Measurements from ENCODE around the gene COL4A1. TPM values are rescaled to one million over a fixed set of nuclear protein-coding genes. Genes with fewer than 3 reads are reported as not detected.

Gene COL4A1
- total RNA-seq, 3 donors from 2014 or later, result 118 to 1,008 (median 370) TPM

DNA sequence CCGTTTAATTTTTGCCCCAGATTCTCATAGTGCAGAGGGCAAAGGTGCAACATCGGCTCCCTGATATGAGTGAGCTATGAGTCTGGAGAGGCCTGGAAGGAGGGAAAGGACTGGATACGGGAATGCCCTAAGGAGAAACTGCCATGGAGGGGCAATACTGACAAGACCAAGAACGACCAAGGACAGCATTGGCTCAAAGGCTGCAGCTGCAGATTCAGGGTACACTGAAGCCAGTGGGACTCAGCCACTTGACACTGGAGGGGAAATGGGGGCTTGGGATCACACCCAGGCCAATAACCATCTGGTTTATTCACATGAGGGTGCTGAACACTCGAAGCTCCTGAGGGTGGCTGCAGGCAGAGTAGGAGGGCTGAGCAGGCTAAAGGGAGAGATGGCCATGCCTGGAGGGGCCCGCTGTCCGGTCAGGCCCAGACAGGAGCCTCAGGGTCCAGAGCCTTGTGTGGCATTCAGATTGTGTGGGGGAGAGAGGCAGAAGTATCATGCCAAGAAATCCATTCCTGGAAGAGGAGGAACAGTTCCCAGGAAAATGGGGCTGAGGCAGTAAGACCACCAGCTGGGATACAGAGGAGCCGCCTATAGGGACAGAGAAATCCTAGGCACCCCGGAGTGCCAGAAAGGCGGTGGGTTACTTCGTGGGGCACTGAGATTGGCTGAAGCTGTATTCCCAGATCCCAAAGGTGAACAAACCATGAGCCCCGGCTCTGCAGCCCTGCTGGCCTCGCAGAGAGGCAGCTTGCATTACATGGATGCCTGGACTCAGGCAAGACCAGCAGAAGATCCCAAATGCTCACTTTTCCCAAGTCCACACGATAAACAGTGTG, 20.7 kb downstream of the COL4A1 start:
- no peaks in the 10 kb centered on the region for H3K9me3 ChIP-seq
- intact Hi-C loops (cut with DNase I; ENCODE audit: low total_unique reads), result no loop called here
- TF ChIP-seq POLR2A (IDR thresholded peaks at IDR 0.05) (no peak), POLR2AphosphoS5 (IDR thresholded peaks at IDR 0.05) (no peak)
- TF ChIP-seq, protein P1, sequence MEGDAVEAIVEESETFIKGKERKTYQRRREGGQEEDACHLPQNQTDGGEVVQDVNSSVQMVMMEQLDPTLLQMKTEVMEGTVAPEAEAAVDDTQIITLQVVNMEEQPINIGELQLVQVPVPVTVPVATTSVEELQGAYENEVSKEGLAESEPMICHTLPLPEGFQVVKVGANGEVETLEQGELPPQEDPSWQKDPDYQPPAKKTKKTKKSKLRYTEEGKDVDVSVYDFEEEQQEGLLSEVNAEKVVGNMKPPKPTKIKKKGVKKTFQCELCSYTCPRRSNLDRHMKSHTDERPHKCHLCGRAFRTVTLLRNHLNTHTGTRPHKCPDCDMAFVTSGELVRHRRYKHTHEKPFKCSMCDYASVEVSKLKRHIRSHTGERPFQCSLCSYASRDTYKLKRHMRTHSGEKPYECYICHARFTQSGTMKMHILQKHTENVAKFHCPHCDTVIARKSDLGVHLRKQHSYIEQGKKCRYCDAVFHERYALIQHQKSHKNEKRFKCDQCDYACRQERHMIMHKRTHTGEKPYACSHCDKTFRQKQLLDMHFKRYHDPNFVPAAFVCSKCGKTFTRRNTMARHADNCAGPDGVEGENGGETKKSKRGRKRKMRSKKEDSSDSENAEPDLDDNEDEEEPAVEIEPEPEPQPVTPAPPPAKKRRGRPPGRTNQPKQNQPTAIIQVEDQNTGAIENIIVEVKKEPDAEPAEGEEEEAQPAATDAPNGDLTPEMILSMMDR (IDR thresholded peaks at IDR 0.05), result no peak
- no peak overlapping the region for H3K4me3 ChIP-seq
- H3K4me1 ChIP-seq, result no peaks in the 10 kb centered on the region
- H3K27ac ChIP-seq, result no peak overlapping the region
- no peaks in the 10 kb centered on the region for H3K27me3 ChIP-seq
- no peak for DNase-seq (ENCODE audit: low spot score in 2 of 2)
- H3K36me3 ChIP-seq, result no peaks in the 10 kb centered on the region

DNA sequence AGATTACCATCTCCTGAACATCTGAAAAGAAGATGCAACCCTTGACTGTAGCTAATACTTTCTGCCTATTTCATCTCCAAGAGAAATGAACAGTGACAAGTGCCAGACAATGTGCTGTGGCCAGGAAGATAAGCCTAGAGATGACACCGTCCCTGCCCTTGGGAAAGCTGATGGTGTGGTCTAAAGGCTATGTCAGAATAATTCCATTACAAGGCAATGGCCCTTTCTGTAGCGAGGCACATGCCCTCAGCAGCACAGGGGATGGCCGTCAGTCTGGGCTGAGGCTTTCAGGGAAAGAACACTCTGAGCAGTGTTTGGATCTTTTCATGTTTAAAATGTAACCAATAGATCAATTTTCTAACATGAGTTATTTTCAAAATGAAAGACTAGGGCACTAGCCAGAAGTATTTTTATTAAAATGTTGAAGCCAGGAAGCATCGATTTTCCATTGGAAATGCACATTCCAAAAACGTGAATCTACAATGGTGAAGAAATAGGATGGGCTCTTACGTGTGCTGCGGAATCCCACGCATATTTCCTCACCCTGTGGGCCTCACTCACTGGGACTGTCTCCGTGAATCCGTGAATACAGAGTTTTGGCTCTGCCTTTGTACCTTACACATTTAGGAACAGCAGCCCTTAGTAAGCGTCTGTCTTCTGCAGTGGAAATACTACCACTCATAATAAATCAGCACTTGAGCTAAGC, 22.0 kb downstream of the COL4A1 start:
- no peaks in the 10 kb centered on the region for H3K27me3 ChIP-seq
- H3K27ac ChIP-seq, result peak overlapping the region in 1 of 2 donors; percentile 28
- intact Hi-C loops (cut with DNase I; ENCODE audit: low total_unique reads), result no loop called here
- H3K4me1 ChIP-seq, result no peaks in the 10 kb centered on the region
- H3K36me3 ChIP-seq, result no peaks in the 10 kb centered on the region
- DNase-seq (ENCODE audit: low spot score in 2 of 2), result no peak
- H3K4me3 ChIP-seq, result no peak overlapping the region
- no peaks in the 10 kb centered on the region for H3K9me3 ChIP-seq
- TF ChIP-seq, protein P1 (IDR thresholded peaks at IDR 0.05), result no peak
- TF ChIP-seq POLR2A (IDR thresholded peaks at IDR 0.05) (no peak), POLR2AphosphoS5 (IDR thresholded peaks at IDR 0.05) (no peak)

DNA sequence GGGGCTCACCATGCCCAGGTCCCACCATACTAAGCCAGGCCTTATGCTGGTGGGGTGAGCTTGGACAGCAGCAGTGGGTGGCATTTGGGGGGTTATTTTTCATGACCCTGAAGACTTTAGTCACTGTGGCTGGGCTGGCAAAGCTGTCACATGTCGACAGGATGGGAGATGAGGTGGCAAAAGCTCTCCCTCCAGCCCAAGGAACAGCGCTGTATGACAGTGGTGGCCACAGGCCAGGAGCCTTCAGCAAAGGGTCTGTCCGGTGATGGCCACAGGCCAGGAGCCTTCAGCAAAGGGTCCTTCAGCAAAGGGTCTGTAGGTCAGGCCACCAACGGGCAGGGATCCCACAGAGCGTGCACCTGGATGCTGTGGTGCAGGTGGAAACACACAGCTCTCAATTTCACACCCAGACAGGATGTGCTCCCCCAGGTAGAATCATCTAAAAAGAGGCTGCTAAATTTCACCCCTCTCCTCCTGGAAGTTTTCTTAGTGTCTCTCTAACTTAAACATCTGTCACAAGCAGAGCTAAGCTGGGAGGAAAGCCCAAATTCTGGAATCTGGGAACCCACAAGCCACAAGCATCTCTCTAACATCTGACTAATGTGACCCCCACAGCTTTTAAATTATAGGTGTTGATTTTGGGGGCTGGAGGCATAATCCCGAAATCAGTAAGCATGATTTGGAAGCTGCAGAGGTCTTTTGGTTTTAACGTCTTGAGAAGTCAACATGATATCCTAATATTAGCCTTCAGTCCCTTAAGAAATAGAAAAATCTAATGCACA, 23.0 kb downstream of the COL4A1 start:
- TF ChIP-seq POLR2A (IDR thresholded peaks at IDR 0.05) (no peak), POLR2AphosphoS5 (IDR thresholded peaks at IDR 0.05) (no peak)
- TF ChIP-seq, protein P1 (IDR thresholded peaks at IDR 0.05), result no peak
- no peaks in the 10 kb centered on the region for H3K36me3 ChIP-seq
- intact Hi-C loops (cut with DNase I; ENCODE audit: low total_unique reads), result no loop called here
- H3K9me3 ChIP-seq, result no peaks in the 10 kb centered on the region
- DNase-seq (ENCODE audit: low spot score in 2 of 2), result no peak
- no peak overlapping the region for H3K4me3 ChIP-seq
- no peak overlapping the region for H3K27ac ChIP-seq
- no peaks in the 10 kb centered on the region for H3K4me1 ChIP-seq
- H3K27me3 ChIP-seq, result no peaks in the 10 kb centered on the region

DNA sequence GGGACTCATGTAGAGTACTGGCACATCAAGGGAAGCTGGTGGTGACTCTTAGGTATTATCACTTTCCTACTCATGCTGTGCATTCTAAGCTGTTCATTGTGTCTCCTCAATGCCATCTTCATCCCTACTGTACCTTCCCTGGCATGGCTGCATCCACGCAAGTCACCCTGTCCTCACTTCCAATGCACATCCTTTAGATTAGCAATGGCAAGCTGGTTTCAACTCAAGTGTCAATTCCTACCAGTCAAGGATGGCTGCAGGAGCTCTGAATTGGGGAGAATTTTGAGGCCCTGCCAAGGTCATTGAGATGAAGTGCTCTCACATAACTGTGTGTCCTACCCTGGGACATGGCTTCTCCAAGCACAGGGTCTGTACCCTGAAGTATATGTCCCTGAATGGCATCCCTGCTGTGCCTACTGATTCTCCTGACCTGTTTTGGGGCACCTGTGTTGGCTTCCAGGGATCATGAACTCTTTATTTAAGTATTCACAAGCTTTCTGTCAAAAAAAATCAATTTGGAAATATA, 24.6 kb downstream of the COL4A1 start:
- Histone ChIP-seq H3K27ac (no peak overlapping the region), H3K36me3 (no peaks in the 10 kb centered on the region), H3K4me3 (no peak overlapping the region), H3K27me3 (no peaks in the 10 kb centered on the region), H3K4me1 (no peaks in the 10 kb centered on the region), H3K9me3 (no peaks in the 10 kb centered on the region)
- no peak for TF ChIP-seq POLR2A (IDR thresholded peaks at IDR 0.05)
- no peak for DNase-seq (ENCODE audit: low spot score in 2 of 2)
- intact Hi-C loops (cut with DNase I; ENCODE audit: low total_unique reads), result no loop called here

DNA sequence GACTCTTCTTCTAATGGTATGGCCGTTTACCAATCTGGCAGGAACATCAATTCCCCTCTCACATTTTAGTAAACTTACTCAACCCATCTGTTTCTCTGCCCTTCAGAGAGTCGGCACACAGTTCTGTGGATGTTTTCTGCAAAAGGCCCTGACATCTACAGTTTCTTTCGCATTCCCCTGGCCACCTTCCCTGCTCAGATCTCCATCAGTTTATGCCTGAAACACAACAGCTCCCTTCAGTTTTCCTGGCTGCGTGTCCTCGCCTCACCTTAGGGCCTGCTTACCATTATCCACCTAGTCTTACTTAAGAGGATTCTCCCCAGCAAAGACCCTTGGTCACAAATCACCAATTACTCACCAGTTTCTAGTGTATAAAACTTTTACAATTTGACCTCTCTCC, 25.2 kb downstream of the COL4A1 start:
- H3K4me3 ChIP-seq, result no peak overlapping the region
- H3K9me3 ChIP-seq, result no peaks in the 10 kb centered on the region
- no peaks in the 10 kb centered on the region for H3K36me3 ChIP-seq
- H3K4me1 ChIP-seq, result no peaks in the 10 kb centered on the region
- no peak for DNase-seq (ENCODE audit: low spot score in 2 of 2)
- no peaks in the 10 kb centered on the region for H3K27me3 ChIP-seq
- no peak overlapping the region for H3K27ac ChIP-seq
- TF ChIP-seq POLR2A (IDR thresholded peaks at IDR 0.05) (no peak), POLR2AphosphoS5 (IDR thresholded peaks at IDR 0.05) (no peak)
- TF ChIP-seq, protein P1 (IDR thresholded peaks at IDR 0.05), result no peak
- intact Hi-C loops (cut with DNase I; ENCODE audit: low total_unique reads), result no loop called here
